Keratinocyte (primary cell): Measurements from ENCODE around the gene ERH. TPM values are rescaled to one million over a fixed set of nuclear protein-coding genes. Genes with fewer than 3 reads are reported as not detected.

Experiments
- DNase-seq: peaks from one replicate; pipeline ENCODE4 v3.0.0-alpha.2; 2011; ENCODE audit warnings: low read depth, missing footprints, low spot score
- FAIRE-seq: peaks from 2 replicates; lab custom pipeline; 2011; peaks lifted over from hg19 to GRCh38; lab: Jason Lieb, UNC
- H2AFZ ChIP-seq: 2 replicates; pipeline ENCODE4 v1.6.0; 2012; ENCODE audit warnings: low read length, control low read depth, inconsistent platforms; ENCODE audit not compliant: control insufficient read depth
- H3K27ac ChIP-seq: 2 replicates; pipeline ENCODE4 v1.5.1; 2011; ENCODE audit warnings: low read length; ENCODE audit not compliant: control insufficient read depth, insufficient read depth
- H3K27me3 ChIP-seq: 3 replicates; pipeline ENCODE4 v1.6.0; 2011; ENCODE audit warnings: low read length; ENCODE audit not compliant: control insufficient read depth, insufficient read depth; ENCODE audit errors: extremely low read depth
- H3K36me3 ChIP-seq, 2 experiments: 2 replicates in 1 of 2; 3 replicates in 1 of 2; pipeline ENCODE4 v1.5.1; 2011; ENCODE audit warnings: low read length in 2 of 2, mild to moderate bottlenecking in 1 of 2; ENCODE audit not compliant: control insufficient read depth in 2 of 2, insufficient read depth in 2 of 2; ENCODE audit errors: extremely low read depth in 1 of 2
- H3K4me1 ChIP-seq: 3 replicates; pipeline ENCODE4 v1.5.1; 2011; ENCODE audit warnings: low read length; ENCODE audit not compliant: control insufficient read depth, insufficient read depth; ENCODE audit errors: extremely low read depth
- H3K4me2 ChIP-seq: 3 replicates; pipeline ENCODE4 v1.6.0; 2011; ENCODE audit warnings: low read depth, low read length; ENCODE audit not compliant: control insufficient read depth, insufficient read depth; ENCODE audit errors: extremely low read depth
- H3K4me3 ChIP-seq, 3 experiments: fragments of 200-600 bp in 1 of 3; sonication (generic) in 1 of 3; 2 replicates in 2 of 3; 3 replicates in 1 of 3; pipeline ENCODE4 v1.5.1; 2011 to 2016; ENCODE audit warnings: low read length in 3 of 3, mild to moderate bottlenecking in 3 of 3, control low read depth in 2 of 3, inconsistent platforms in 1 of 3, low read depth in 1 of 3, mixed read lengths in 1 of 3, mixed run types in 1 of 3, moderate library complexity in 1 of 3; ENCODE audit not compliant: control insufficient read depth in 2 of 3, insufficient read depth in 2 of 3; ENCODE audit errors: extremely low read depth in 1 of 3
- H3K79me2 ChIP-seq: 2 replicates; pipeline ENCODE4 v1.6.0; 2012; ENCODE audit warnings: low read length; ENCODE audit not compliant: control insufficient read depth, insufficient read depth
- H3K9ac ChIP-seq: 3 replicates; pipeline ENCODE4 v1.6.0; 2011; ENCODE audit warnings: low read length; ENCODE audit not compliant: control insufficient read depth, insufficient read depth; ENCODE audit errors: extremely low read depth
- H3K9me1 ChIP-seq: 3 replicates; pipeline ENCODE4 v1.6.0; 2011; ENCODE audit warnings: low read length; ENCODE audit not compliant: control insufficient read depth, insufficient read depth; ENCODE audit errors: extremely low read depth
- H3K9me3 ChIP-seq: 2 replicates; pipeline ENCODE4 v1.5.1; 2012; ENCODE audit warnings: low read depth, low read length; ENCODE audit not compliant: control insufficient read depth
- H4K20me1 ChIP-seq: 3 replicates; pipeline ENCODE4 v1.6.0; 2011; ENCODE audit warnings: low read length; ENCODE audit not compliant: control insufficient read depth, insufficient read depth; ENCODE audit errors: extremely low read depth
- CTCF ChIP-seq, 3 experiments: IDR thresholded peaks in 1 of 3; conservative IDR thresholded peaks in 1 of 3; optimal IDR thresholded peaks in 1 of 3; 2 replicates in 2 of 3; 3 replicates in 1 of 3; pipeline versions ENCODE3 to v1.5.1; 2011; ENCODE audit warnings: low read length in 3 of 3, mild to moderate bottlenecking in 3 of 3, moderate library complexity in 2 of 3, control low read depth in 1 of 3, inconsistent platforms in 1 of 3; ENCODE audit not compliant: insufficient read depth in 2 of 3; ENCODE audit errors: extremely low read depth in 1 of 3
- EZH2 ChIP-seq: IDR thresholded peaks from one replicate; pipeline ENCODE4 v1.6.1; 2012; ENCODE audit warnings: inconsistent platforms, mild to moderate bottlenecking, low read length, moderate library complexity
- dilution Hi-C: fragments of 300-500 bp; cut with MboI; formaldehyde crosslinking; loops from one replicate; pipeline ENCODE4 v1.7.0; 2020; ENCODE audit warnings: low sequenced_read_pairs; ENCODE audit not compliant: extremely low pct_ligation_motif_present
- polyA plus RNA-seq, 5 experiments: library from polyadenylated mRNA; depleted of rRNA in 3 of 5; stranded (reverse) in 3 of 5; stranded (forward) in 1 of 5; unstranded in 1 of 5; fragments of >200 nt; gene quantifications; 1 replicate in 1 of 5; 2 replicates in 3 of 5; 3 replicates in 1 of 5; pipeline versions ENCODE4 v1.2.1 to v1.2.3, GENCODE V29; 2011 to 2012; ENCODE audit warnings: missing spikeins in 2 of 5, low read depth in 1 of 5, low replicate concordance in 1 of 5

ERH gene
- polyA plus RNA-seq, 1 donor (not counting 4 experiments of a cell fraction or from before 2014, with no cell fraction given) = 256 TPM

- no peaks in the 10 kb centered on the region for H4K20me1 ChIP-seq
These were observed 31.5 kb upstream of the ERH start for GRCh38 chr14:69429643-69430042.

GRCh38 chr14:69428289-69428998 lies 30.3 kb upstream of the ERH start:
- Histone ChIP-seq H3K9me3 (no peaks in the 10 kb centered on the region), H3K4me2 (no peak overlapping the region), H4K20me1 (peaks cover 2% of the 10 kb centered on the region), H3K4me3 (no peak overlapping the region), H2AFZ (no peak overlapping the region), H3K27ac (no peak overlapping the region), H3K27me3 (no peaks in the 10 kb centered on the region), H3K4me1 (peaks cover 6% of the 10 kb centered on the region), H3K9me1 (no peaks in the 10 kb centered on the region), H3K36me3 (peaks cover 7 to 15% of the 10 kb centered on the region in 2 experiments), H3K9ac (no peak overlapping the region), H3K79me2 (peaks cover 11% of the 10 kb centered on the region)
- DNase-seq (no peak), FAIRE-seq (no peak)
- dilution Hi-C loops = no loop called here
- TF ChIP-seq CTCF (optimal IDR thresholded peaks at IDR 0.05 in 1 of 3, IDR thresholded peaks at IDR 0.05 in 1 of 3, conservative IDR thresholded peaks at IDR 0.05 in 1 of 3; ENCODE audit: extremely low read depth in 1 of 3, insufficient read depth in 2 of 3, low read length in 3 of 3) (no peak), EZH2 (no peak)

More at GRCh38 chr14:69429643-69430042, 31.5 kb upstream of the ERH start:
- TF ChIP-seq CTCF (optimal IDR thresholded peaks at IDR 0.05 in 1 of 3, IDR thresholded peaks at IDR 0.05 in 1 of 3, conservative IDR thresholded peaks at IDR 0.05 in 1 of 3; ENCODE audit: extremely low read depth in 1 of 3, insufficient read depth in 2 of 3, low read length in 3 of 3) = no peak
- TF ChIP-seq EZH2 = no peak
- H2AFZ ChIP-seq = no peak overlapping the region
- no peak overlapping the region for H3K4me2 ChIP-seq
- peaks cover 7 to 9% of the 10 kb centered on the region in 2 experiments for H3K36me3 ChIP-seq
- H3K4me3 ChIP-seq = no peak overlapping the region
- dilution Hi-C loops = no loop called here
- no peaks in the 10 kb centered on the region for H3K9me3 ChIP-seq
- no peak overlapping the region for H3K9ac ChIP-seq
- no peak overlapping the region for H3K27ac ChIP-seq
- FAIRE-seq (no peak), DNase-seq (no peak)
- peaks cover 11% of the 10 kb centered on the region for H3K79me2 ChIP-seq
- peaks cover 6% of the 10 kb centered on the region for H3K4me1 ChIP-seq
- H3K9me1 ChIP-seq = no peaks in the 10 kb centered on the region
- no peaks in the 10 kb centered on the region for H3K27me3 ChIP-seq
